ENCODE data around the gene INSRR.

INSRR gene

DNA sequence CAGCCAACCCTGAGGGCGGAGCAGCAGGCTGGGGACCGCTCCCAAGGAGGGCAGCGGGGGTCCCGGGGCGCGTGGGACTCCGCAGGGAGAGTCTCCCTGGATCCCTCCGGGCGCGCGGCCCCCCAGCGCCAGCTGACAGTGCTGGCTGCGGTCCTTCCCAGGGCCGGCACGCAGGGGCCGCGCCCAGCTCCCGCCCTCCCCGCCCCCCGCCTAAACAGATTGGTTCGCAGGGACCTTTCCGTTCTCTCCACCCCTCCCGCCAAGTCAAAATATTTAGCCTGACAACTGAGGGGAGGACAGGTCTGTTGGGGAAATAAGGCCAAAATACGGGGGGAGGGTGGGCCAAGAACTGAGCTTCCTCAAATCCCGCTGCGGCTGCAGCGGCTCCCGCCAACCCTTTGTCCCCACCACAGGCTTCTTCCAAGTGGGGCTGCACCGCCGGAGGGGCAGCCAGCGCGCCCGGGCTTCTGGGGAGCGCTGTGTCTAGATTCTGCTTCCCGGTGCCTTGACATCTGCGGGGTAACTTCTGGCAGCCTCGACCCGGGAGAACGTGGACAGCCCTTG is at the start of gene INSRR:
Gene INSRR (minus strand): TSS at position 159 of the 564 bp plus-strand sequence. CDS start 496 bp downstream, outside the sequence.
- peak; percentile 58 for DNase-seq (ENCODE audit: low spot score)

DNA sequence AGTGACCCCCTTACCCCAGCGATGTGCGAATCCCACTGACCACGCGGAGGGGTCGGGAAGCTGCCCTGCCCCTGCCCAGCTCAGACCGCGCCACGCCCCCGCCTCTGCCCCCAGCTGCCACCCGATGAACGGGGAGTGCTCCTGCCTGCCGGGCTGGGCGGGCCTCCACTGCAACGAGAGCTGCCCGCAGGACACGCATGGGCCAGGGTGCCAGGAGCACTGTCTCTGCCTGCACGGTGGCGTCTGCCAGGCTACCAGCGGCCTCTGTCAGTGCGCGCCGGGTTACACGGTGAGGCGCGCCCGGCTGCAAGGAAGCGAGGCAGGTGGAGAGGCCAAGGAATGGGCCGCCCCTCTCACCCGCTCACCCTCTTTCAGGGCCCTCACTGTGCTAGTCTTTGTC is 49.6 kb upstream of the INSRR start:
- no peak for DNase-seq (ENCODE audit: low spot score)

DNA sequence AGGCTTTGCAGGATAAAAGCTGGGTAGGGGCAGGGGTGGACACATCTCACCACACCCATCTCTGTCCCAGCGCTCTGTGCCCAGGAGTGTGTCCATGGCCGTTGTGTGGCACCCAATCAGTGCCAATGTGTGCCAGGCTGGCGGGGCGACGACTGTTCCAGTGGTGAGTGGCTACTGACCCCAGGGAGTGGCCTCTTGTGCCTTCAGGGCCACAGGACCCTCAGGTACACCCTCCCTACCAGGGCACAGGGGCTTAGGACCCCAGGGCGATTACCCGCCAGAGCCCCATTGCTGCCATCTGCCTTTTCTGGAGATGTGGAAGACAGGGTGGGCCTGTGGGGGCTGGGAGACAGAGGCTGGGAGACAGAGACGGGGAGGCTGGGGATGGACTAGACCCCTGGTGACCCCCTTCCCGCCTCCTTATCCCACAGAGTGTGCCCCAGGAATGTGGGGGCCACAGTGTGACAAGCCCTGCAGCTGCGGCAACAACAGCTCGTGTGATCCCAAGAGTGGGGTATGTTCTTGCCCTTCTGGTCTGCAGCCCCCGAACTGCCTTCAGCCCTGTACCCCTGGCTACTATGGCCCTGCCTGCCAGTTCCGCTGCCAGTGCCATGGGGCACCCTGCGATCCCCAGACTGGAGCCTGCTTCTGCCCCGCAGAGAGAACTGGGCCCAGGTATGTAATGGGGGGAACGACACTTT is 47.4 kb upstream of the INSRR start:
- no peak for DNase-seq (ENCODE audit: low spot score)

DNA sequence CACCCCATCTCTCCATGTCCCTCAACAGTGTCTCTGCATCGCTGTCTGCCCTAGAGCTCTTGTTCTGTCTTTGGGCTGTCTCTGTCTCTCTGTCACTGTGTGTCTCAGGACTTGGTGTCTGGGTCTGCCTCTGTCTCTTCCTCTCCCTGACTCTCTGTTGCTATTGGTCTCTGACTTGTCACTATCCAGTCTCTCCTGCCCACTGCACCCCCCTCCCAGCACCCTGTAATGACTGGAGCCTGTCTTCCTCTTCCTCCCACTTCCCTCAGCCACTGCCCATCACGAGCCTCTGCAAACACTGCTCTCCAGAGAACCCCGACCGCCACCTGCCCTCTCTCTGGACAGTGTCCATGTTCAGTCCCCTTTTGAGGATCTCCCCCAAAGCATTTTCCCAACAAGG is 46.7 kb upstream of the INSRR start:
- DNase-seq (ENCODE audit: low spot score), result no peak

DNA sequence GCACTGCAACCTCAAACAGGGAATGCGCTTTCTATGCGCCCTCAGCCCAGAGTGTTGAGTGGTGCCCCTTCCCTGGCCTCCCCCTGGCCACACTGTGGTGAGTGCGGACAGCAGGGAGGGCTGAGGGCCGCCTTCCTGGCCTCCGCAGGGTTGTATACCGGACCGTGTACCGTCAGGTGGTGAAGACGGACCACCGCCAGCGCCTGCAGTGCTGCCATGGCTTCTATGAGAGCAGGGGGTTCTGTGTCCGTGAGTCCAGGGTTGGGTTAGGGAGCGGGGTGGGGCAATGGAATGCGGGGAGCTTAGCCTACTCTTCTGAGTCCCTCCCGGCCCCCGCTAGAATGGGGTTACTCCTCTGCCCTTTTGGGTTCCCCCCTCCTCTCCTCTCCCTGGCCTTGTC is 46.3 kb upstream of the INSRR start:
- DNase-seq (ENCODE audit: low spot score), result no peak

DNA sequence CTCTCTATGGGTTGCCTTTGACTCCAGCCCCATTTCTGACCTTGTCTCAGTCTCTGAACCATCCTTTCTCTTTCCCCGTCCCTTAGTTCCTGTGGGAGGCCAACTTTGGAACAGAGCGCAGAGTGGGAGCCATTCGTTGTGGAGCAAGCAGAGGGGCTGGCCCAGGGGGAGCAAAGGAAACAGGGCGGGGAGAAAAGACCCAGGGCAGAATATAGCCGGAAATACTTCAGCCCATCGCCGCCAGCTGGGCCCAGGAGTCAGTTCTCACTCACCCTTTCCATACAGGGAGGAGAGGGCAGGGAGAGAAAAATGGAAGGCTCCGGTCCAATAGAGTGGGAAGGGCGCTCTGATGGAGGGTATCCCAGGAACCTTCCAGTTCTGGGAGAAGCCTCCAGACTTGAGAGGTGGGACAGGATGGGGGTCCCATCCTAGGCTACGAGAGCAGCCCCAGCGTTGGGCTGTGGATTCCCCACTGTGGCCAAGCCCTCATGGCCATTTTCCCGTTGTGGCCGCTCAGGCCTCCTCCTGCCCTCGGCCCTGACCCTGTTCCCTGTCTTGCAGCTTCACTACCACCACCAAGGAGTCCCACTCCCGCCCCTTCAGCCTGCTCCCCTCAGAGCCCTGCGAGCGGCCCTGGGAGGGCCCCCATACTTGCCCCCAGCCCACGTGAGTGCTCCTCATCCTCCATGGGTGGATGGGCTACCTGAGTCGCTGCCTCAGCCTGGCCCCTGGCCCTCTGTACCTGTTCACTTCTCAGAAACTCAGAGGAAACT is 45.5 kb upstream of the INSRR start:
- DNase-seq (ENCODE audit: low spot score), result no peak

DNA sequence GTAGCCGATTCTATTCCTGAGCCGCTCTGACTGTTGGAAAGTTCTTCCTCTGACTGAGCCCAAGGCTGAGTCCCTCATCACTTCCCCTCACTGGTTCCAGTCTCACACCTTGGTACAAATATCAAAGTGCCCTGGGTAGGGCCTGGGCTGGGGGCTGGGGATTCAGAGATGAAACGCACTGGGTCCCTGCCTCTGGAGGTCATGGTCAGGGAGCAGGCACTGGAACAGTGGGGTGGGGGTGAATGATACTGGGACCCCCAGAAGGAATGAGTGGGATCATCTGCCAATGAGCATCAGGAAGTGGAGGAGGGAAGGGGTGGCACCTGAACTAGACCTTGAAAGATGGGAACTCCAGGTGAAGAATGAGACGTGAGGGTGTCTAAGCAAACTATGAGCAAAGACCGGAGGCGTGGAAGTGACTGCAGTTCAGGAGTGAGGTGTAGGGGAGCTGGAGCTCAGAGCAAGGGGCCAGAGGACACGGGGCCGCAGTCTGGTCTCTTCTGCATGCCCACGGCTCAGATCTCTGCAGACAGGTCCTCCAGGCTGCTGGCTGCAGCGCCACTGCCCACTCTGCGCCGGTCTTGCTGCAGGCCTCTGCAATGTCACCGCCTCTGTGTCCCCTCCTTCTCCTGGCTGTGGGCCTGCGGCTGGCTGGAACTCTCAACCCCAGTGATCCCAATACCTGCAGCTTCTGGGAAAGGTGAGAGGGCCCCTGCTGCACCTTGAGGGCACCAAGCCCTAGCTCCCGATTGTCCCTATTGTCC is 44.6 kb upstream of the INSRR start:
- no peak for DNase-seq (ENCODE audit: low spot score)

DNA sequence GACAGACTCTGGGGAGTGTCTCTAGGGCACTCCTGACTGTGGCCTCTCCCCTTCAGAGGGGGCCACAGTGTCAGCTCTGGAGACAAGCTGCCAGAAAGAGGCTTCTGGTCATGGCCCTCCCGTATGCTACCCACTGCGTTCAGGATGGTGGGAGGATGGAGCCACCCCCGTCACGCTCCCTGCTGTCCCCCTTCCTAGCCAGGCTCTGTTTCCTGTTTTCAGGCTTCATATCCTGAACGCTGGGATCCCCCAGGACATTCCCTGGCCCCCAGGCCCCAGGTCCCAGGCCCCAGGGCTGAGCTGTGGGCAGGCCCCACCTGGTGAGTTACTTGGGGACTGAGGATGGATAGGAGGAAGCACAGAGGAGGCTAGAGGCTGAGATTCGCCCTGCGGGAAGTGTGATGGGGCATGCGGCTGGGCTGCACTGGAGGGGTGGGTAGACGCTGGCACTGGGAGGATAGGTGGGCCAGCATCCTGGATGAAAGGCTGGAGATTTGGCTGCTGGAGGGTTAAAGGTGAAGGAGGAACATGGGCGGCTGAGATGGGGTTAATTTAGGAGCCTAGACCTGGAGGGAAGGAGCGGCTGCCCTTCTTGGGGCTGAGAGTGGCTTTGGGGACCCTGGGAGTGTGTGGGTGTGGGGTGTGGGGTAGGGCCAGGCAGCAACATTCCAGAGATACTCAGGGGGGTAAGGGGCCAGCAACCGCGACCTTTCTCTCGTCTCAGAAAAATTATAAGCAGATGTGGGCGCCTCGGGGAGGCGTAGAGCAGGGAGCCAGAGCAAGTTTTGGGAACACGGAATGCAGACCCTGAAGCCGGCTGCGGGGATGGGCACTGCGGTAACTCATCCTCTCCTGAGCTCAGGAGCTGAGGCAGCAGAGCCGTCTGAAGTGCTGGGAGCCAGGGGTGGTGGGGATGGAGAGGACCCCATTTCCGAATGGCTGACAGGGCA is 43.3 kb upstream of the INSRR start:
- no peak for DNase-seq (ENCODE audit: low spot score)

DNA sequence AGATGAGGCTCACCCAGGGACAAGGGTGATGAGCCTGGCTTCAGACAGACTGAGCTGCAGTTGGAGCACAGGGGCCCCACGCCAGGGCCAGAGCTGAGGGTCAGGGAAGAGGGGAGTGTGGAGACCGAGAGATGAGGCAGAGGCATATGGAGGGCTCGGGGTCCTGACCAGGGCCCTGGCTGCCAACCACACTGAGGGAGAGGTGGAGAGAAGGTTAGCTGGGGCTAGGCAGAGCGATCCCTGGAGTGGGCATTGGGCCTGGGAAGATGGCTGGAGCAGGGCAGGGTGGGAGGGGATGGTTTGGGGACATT is 42.6 kb upstream of the INSRR start:
- no peak for DNase-seq (ENCODE audit: low spot score)

DNA sequence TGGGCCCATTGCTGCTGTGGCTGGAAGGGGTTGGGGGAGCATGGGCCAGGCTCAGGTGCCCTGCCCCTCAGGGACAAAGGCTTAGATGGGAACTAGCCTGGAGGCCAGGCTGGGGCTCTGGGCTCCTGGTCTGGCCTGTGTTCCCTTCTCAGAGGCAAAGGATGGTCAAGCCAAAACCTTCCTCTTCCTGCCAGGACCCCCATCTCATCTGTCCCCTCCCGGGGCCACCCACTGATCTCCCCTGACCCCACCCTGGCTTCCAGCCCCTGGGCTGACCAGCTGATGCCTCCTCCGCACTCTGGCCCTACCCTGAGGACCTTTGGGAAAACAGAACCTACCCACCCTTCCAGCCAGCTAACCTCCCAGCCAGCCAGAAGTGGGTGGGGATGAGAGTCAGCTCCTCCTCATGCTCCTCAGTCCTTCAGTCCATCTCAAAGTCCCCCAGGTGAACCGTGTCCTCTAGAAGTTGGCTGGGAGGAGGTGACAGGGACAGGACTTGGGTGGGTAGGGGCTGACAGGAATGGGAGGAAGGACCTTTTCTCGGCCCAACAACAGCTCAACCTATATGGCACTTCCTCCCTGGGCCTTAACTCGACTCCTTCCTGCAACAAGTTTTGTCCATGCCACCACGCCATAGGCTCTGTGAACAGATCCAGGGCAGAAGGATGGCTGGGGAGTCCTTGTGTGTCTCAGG is 42.1 kb upstream of the INSRR start:
- no peak for DNase-seq (ENCODE audit: low spot score)

DNA sequence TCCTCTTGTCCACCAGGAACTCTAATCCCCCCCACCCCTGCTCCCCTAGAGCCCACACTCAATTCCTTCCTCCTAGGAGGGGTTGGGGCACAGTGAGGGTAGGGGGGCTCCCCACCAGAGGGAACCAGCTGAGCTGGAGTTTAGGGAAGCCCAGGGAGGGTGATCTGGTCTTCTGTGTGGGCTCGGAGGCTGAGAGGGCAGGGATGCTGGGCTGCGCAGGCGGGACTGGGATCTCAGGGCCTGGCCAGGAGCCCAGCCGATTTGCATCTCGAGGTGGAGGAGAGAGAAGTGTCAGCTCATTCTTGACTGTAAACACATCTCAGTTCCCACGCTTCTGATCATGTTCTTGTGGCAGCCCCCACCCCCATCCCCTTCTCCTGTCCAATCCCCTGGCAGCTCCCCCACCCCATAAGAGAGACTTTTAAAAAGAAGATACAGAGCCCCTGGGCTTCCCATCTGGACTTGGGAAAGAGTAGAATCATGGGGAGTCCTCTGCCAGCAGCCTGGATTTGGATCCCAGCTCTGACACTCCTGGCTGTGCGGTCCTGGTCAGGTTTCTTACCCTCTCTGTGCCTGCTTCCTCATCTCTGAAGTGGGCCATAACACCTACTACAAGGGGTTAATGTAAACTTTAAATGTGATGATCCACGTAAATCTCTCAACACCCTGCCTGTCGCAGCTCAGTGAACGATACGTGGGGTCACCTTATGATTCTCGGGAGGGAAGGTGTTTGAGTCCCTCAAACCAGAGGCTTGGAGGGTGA is 41.2 kb upstream of the INSRR start:
- DNase-seq (ENCODE audit: low spot score), result peak; percentile 71

DNA sequence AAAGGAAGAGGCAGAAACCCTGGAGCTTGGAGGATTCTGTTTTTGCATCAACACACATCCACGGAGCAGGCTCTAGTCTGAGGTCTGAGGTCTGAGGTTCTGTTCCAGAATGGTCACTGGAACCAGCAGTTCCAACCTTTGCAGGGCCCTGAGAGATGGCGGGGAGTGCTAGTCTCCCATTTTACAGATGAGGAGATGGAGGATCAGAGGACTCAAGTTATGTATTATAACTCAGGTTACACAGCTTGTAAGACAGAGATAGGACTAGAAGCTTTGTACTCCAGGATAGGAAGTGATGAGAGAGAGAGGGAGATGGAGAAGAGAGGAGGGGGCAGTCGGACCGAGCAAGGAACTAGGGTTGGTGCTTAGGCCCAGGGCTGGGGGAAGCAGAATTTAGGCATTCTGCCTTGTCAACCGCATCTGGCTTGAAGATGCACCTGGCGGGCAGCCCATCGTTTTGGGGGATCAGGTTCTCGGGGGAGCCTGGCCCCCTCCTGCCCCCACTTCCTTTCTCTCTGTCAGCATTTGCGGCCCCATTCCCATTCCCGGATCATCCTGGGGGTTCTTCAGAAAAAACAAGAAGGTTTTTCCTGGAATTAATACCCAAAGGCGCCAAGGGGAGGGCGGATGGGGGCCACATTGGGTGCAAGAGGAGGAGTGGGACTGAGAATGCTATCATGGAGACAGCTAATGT is 40.2 kb upstream of the INSRR start:
- no peak for DNase-seq (ENCODE audit: low spot score)

DNA sequence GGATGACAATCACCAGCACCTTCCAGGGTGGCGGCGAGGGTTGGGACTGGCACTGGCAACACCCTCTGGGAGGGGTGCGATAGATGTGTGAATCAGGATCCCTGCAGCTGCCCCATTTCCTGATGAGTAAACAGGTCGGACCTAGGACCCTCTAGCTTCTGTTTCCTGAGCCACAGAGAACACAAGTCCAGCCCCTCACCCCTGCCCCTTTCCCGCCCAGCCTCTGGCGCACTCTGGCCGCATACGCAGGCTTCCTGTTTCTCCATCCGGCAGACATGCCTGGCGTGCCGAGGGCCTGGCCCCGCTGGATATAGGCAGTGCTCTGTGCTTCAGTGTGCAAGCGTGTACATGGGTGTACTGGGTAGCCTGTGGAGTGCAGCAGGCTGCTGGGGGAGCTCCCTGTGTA is 39.2 kb upstream of the INSRR start:
- DNase-seq (ENCODE audit: low spot score), result peak; percentile 61

DNA sequence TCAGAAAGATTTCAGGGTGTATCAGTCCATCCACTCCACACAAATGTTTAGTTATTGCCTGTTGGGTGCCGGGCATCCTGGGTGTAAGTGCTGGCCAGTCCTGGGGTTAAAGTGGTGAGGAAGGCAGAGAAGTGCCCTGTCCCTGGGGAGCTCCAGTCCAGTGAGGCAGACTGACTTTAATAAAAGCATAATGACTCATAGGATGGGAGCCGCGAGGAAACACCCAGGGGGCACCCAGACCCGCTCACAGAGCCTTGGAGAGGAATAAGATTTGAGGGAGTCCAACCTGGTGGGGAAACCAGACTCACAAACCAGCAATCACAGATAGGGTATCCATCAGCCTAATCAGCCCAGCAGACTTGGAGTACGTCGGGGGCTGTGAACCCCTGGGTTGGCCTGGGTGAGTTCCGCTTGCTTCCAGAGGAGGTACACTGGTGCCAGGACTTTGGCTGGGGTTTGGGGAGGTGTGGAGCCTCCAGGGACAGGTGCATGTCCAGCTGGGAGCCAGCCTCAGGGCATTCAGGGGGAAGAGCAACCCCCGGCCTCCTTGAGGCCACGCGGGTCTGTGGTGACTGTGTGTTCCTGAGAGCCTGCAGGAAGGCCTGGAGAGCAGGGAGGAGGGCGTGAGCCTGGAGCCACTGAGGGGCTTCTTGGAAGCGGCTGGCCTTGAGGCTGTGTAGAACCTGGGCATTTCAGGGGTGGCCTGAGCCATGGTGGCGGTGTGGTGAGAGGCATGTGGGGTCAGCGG is 38.3 kb upstream of the INSRR start:
- DNase-seq (ENCODE audit: low spot score), result peak; percentile 93

DNA sequence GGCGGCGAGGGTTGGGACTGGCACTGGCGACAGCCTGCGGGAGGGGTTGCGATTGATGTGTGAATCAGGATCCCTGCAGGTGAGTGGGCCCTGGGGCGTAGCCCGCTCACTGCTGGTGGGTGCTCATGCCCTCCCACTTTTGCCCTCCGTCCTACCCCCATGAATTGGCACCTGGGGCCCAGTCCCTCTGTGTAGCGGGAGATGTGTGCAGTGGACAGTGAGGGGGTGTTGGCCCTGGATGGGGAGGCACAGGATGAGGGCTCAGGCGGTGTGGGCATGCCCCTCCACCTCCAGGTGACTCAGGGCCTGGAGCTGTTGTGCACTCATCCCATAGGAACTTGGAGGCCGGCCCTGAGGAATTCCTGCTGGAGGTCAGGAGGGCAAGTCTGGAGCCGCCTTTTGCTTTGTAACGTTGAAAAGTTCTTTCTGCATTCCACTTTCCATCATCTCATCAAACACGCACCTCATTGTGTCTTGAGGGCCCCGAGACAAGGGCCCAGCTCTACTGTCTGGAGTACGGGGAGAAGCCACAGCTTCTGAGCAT is 37.6 kb upstream of the INSRR start:
- DNase-seq (ENCODE audit: low spot score), result peak; percentile 98

DNA sequence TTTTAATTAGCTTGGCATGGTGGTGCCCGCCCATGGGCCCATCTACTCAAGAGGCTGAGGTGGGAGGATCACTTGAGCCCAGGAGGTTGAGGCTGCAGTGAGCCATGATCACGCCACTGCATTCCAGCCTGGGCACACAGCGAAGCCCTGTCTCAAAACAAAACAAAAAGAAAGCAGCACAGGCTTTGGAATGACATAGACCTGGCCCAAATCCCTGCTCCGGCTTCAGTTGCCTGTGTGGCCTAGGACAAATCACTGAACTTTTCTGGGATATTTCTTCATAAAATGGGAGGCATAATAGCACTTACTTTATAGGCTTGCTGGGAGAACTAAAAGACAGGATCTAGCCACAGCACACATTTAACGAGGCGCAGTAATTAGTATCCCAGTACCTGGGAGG is 37.0 kb upstream of the INSRR start:
- DNase-seq (ENCODE audit: low spot score), result no peak

DNA sequence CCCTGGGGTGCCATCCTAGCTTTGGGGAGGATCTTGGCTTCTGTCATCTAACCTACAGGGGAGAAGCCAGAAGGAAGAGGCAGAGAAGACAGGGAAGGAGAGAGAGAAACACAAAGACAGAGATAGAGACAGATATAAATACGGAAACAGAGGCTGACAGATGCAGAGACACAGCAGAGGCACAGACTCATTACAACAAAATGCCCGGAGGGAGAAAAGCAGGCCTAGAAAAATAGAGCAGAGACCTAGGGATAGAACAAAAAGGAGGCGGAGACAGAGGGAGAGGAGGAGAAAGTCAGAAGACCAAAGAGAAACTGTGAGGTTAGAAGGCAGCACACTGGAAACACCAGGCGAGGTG is 36.5 kb upstream of the INSRR start:
- no peak for DNase-seq (ENCODE audit: low spot score)

DNA sequence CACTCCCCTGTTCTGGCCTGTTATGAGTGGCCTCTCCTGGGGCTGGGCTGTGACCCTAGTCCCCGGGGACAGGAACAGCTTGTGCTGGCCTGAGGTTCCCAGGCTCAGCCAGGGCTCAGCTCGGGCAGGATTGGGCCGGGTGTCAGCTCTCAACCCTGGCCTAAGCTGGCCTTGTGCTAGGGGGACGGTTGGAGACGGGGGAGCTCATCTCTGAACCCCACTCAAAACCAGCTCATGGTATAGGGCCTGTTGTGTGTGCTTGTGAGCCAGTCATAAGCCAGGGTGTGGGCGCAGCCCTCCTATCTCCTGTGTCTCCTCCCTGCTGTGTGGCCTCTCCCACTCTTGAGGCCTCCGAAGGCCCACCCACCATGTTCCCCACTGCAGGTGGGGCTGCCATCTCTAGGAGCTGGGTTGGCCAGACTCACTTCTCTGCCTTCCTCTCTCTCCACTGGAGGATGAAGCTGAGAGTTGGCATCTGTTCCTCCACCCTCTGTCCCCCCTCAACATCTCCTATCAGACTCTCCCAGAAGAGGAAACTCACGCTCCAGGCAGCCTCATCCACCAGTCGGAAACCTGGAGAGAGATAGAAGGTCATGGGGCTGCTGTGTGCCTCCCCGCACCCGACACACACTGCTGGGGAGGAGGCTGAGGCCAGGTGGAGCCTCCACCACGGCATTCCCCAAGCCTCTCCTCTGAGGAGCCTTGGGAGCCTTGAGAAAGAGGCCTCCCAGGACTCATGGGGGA is 36.0 kb upstream of the INSRR start:
- DNase-seq (ENCODE audit: low spot score), result peak; percentile 72
